ENCODE data around the gene A2M.

DNA sequence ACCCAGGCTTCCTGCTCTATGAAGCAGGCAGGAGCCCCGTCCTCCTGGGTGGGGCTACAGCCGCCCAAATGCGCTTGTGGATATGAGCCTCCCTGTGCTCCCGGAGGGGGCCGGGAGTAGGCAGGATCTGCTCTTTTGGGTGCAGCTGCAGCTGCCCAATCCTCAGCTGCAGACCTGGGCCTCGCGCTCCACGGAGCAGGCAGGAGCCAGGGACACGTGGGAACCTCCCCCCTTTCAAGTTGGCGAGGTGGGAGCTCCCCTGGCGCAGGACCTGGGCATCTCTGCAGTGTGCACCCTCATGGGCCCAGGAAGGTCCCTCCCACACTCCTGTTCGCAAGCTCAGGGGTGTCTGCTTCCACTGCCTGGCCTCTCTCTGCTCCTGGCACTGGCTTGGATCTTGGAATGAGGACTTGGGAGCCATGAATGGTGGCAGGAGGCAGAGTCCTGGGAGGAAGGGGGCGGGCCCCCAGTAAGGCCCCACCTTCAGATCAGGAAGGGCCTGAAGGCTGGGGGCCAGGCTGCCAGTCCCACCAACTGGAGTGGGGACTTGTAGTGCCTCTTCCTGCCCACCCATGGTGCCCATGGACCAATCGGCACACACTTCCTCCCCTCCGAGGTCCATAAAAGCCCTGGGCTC is 65.1 kb downstream of the A2M start:
- no peak for TF ChIP-seq RCOR1 (IDR thresholded peaks at IDR 0.05; ENCODE audit: insufficient replicate concordance, low read length)
- TF ChIP-seq, protein P1, sequence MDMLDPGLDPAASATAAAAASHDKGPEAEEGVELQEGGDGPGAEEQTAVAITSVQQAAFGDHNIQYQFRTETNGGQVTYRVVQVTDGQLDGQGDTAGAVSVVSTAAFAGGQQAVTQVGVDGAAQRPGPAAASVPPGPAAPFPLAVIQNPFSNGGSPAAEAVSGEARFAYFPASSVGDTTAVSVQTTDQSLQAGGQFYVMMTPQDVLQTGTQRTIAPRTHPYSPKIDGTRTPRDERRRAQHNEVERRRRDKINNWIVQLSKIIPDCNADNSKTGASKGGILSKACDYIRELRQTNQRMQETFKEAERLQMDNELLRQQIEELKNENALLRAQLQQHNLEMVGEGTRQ (IDR thresholded peaks at IDR 0.05; ENCODE audit: low read depth, low read length): no peak
- TF ChIP-seq, protein P2, sequence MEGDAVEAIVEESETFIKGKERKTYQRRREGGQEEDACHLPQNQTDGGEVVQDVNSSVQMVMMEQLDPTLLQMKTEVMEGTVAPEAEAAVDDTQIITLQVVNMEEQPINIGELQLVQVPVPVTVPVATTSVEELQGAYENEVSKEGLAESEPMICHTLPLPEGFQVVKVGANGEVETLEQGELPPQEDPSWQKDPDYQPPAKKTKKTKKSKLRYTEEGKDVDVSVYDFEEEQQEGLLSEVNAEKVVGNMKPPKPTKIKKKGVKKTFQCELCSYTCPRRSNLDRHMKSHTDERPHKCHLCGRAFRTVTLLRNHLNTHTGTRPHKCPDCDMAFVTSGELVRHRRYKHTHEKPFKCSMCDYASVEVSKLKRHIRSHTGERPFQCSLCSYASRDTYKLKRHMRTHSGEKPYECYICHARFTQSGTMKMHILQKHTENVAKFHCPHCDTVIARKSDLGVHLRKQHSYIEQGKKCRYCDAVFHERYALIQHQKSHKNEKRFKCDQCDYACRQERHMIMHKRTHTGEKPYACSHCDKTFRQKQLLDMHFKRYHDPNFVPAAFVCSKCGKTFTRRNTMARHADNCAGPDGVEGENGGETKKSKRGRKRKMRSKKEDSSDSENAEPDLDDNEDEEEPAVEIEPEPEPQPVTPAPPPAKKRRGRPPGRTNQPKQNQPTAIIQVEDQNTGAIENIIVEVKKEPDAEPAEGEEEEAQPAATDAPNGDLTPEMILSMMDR (conservative IDR thresholded peaks at IDR 0.05; ENCODE audit: low read depth, low read length): no peak
- TF ChIP-seq RFX5 (IDR thresholded peaks at IDR 0.05; ENCODE audit: low read depth, low read length): no peak
- no peak for TF ChIP-seq NFE2L2 (IDR thresholded peaks at IDR 0.05; ENCODE audit: low read depth, low read length)
- TF ChIP-seq, protein P3, sequence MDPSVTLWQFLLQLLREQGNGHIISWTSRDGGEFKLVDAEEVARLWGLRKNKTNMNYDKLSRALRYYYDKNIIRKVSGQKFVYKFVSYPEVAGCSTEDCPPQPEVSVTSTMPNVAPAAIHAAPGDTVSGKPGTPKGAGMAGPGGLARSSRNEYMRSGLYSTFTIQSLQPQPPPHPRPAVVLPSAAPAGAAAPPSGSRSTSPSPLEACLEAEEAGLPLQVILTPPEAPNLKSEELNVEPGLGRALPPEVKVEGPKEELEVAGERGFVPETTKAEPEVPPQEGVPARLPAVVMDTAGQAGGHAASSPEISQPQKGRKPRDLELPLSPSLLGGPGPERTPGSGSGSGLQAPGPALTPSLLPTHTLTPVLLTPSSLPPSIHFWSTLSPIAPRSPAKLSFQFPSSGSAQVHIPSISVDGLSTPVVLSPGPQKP (IDR thresholded peaks at IDR 0.05; ENCODE audit: borderline replicate concordance, low read depth, low read length): no peak
- no peak for TF ChIP-seq POLR2A (IDR thresholded peaks at IDR 0.05; ENCODE audit: low read depth, low read length)
- TF ChIP-seq MAZ (IDR thresholded peaks at IDR 0.05; ENCODE audit: borderline replicate concordance, low read depth, low read length): no peak
- no peak for TF ChIP-seq CEBPB (IDR thresholded peaks at IDR 0.05; ENCODE audit: low read depth, low read length)
- TF ChIP-seq FOS (IDR thresholded peaks at IDR 0.05; ENCODE audit: low read depth, low read length): no peak
- no peak for TF ChIP-seq CHD1 (IDR thresholded peaks at IDR 0.05; ENCODE audit: low read depth, low read length)
- no peak for TF ChIP-seq MXI1 (IDR thresholded peaks at IDR 0.05; ENCODE audit: borderline replicate concordance, low read depth, low read length)
